GM18508 (cell line): ENCODE measurements around the gene PRIMA1.
"Not testable (repeated sequence)": the region's sequence is repeated elsewhere in the genome, so short reads cannot be mapped to it uniquely, and the experiment has no call there.

Experiments
- ATAC-seq: cut with Tn5 transposase; IDR thresholded peaks from one replicate; pipeline ENCODE4 v1.9.1; 2021; ENCODE audit warnings: moderate number of reproducible peaks; ENCODE audit not compliant: insufficient read depth, unreplicated experiment

Gene PRIMA1

GRCh38 chr14:93788293-93788542, at the start of gene PRIMA1:
TSS of gene PRIMA1 (minus strand) at chr14:93788485. CDS start at chr14:93787718, 767 bp downstream.
- no peak for ATAC-seq

- no peak for ATAC-seq
These were observed 46.5 kb upstream of the PRIMA1 start for GRCh38 chr14:93834699-93835371.

GRCh38 chr14:93832665-93833064, 44.4 kb upstream of the PRIMA1 start:
- no peak for ATAC-seq

- no peak for ATAC-seq
These were observed 43.8 kb upstream of the PRIMA1 start for GRCh38 chr14:93832081-93832480.

GRCh38 chr14:93830753-93831461, 42.6 kb upstream of the PRIMA1 start:
- ATAC-seq, result no peak

GRCh38 chr14:93829839-93830481, 41.7 kb upstream of the PRIMA1 start:
- no peak for ATAC-seq

- ATAC-seq, result no peak
These were observed 36.9 kb upstream of the PRIMA1 start for GRCh38 chr14:93825235-93825553.

- no peak for ATAC-seq
These were observed 36.4 kb upstream of the PRIMA1 start for GRCh38 chr14:93824518-93825234.

- no peak for ATAC-seq
These were observed 35.8 kb upstream of the PRIMA1 start for GRCh38 chr14:93824076-93824475.

- no peak for ATAC-seq
These were observed 32.8 kb upstream of the PRIMA1 start for GRCh38 chr14:93821051-93821450.

- no peak for ATAC-seq
These were observed 30.6 kb upstream of the PRIMA1 start for GRCh38 chr14:93818857-93819256.

GRCh38 chr14:93811676-93812075, 23.4 kb upstream of the PRIMA1 start:
- no peak for ATAC-seq

- no peak for ATAC-seq
These were observed 22.7 kb upstream of the PRIMA1 start for GRCh38 chr14:93811020-93811419.

GRCh38 chr14:93809491-93810420, 21.5 kb upstream of the PRIMA1 start:
- ATAC-seq, result not testable (repeated sequence)

GRCh38 chr14:93804654-93805053, 16.4 kb upstream of the PRIMA1 start:
- ATAC-seq, result no peak

- ATAC-seq, result no peak
These were observed 15.4 kb upstream of the PRIMA1 start for GRCh38 chr14:93803408-93804318.

GRCh38 chr14:93799989-93800921, 12.0 kb upstream of the PRIMA1 start:
- ATAC-seq, result no peak

- no peak for ATAC-seq
These were observed 11.3 kb upstream of the PRIMA1 start for GRCh38 chr14:93799617-93799988.
